HEK293 (cell line): ENCODE measurements around the gene SPEM2.

Experiments
- HIC1 ChIP-seq: fragments of 450-650 bp; formaldehyde crosslinking; IDR thresholded peaks from 2 replicates; pipeline ENCODE4 v1.5.1; 2016; ENCODE audit warnings: missing biosample characterization, missing genetic modification characterization
- HOXD13 ChIP-seq: sonication (generic); formaldehyde crosslinking; IDR thresholded peaks from 2 replicates; pipeline ENCODE4 v1.8.0; 2022; ENCODE audit warnings: missing genetic modification reagents, borderline replicate concordance
- KLF8 ChIP-seq: fragments of 450-650 bp; formaldehyde crosslinking; IDR thresholded peaks from 2 replicates; pipeline ENCODE4 v1.5.1; 2016; ENCODE audit warnings: missing biosample characterization, missing genetic modification characterization
- MEIS1 ChIP-seq: sonication (generic); formaldehyde crosslinking; IDR thresholded peaks from 2 replicates; pipeline ENCODE4 v1.8.1; 2022; ENCODE audit warnings: missing genetic modification reagents, mild to moderate bottlenecking, borderline replicate concordance
- MZF1 ChIP-seq: fragments of 450-650 bp; formaldehyde crosslinking; IDR thresholded peaks from 2 replicates; pipeline ENCODE4 v1.5.1; 2017; ENCODE audit warnings: missing biosample characterization, missing genetic modification characterization, borderline replicate concordance
- OSR2 ChIP-seq: fragments of 450-650 bp; formaldehyde crosslinking; IDR thresholded peaks from 2 replicates; pipeline ENCODE4 v1.5.1; 2016; ENCODE audit warnings: missing biosample characterization, missing genetic modification characterization
- SCRT1 ChIP-seq: fragments of 450-650 bp; formaldehyde crosslinking; IDR thresholded peaks from 2 replicates; pipeline ENCODE4 v1.5.1; 2016; ENCODE audit warnings: missing biosample characterization, missing genetic modification characterization, borderline replicate concordance
- SETDB1 ChIP-seq: IDR thresholded peaks from one replicate; pipeline ENCODE4 v1.6.1; 2017; ENCODE audit warnings: mild to moderate bottlenecking, low read length, moderate library complexity, mixed read lengths; ENCODE audit not compliant: insufficient read length
- SP2 ChIP-seq: fragments of 450-650 bp; formaldehyde crosslinking; IDR thresholded peaks from 2 replicates; pipeline ENCODE4 v1.5.1; 2016; ENCODE audit warnings: missing biosample characterization, missing genetic modification characterization
- ZBTB20 ChIP-seq: fragments of 450-650 bp; formaldehyde crosslinking; IDR thresholded peaks from 2 replicates; pipeline ENCODE4 v1.5.1; 2016; ENCODE audit warnings: missing biosample characterization, missing genetic modification characterization
- ZNF114 ChIP-seq: fragments of 450-650 bp; formaldehyde crosslinking; IDR thresholded peaks from 2 replicates; pipeline ENCODE4 v1.5.0; 2017; ENCODE audit warnings: missing biosample characterization, missing genetic modification characterization
- ZNF138 ChIP-seq: fragments of 450-650 bp; formaldehyde crosslinking; IDR thresholded peaks from 2 replicates; pipeline ENCODE4 v1.5.1; 2016; ENCODE audit warnings: missing biosample characterization, missing genetic modification characterization, borderline replicate concordance
- ZNF146 ChIP-seq: fragments of 450-650 bp; formaldehyde crosslinking; IDR thresholded peaks from 2 replicates; pipeline ENCODE4 v1.5.1; 2016; ENCODE audit warnings: missing biosample characterization, missing genetic modification characterization
- ZNF16 ChIP-seq: fragments of 450-650 bp; formaldehyde crosslinking; IDR thresholded peaks from 2 replicates; pipeline ENCODE4 v1.5.1; 2016; ENCODE audit warnings: low read depth, missing biosample characterization, missing genetic modification characterization
- ZNF23 ChIP-seq: fragments of 450-650 bp; formaldehyde crosslinking; IDR thresholded peaks from 2 replicates; pipeline ENCODE4 v1.5.1; 2016; ENCODE audit warnings: missing biosample characterization, missing genetic modification characterization, borderline replicate concordance
- ZNF24 ChIP-seq: fragments of 450-650 bp; formaldehyde crosslinking; IDR thresholded peaks from 2 replicates; pipeline ENCODE4 v1.5.1; 2016; ENCODE audit warnings: missing biosample characterization, missing genetic modification characterization
- ZNF274 ChIP-seq, 2 experiments: fragments of 200-500 bp in 1 of 2; fragments of 450-650 bp in 1 of 2; sonication (Bioruptor generic) in 1 of 2; formaldehyde crosslinking in 1 of 2; IDR thresholded peaks; 2 replicates each; pipeline versions ENCODE4 v1.5.1 to v1.6.1; 2014 to 2016; ENCODE audit warnings: borderline replicate concordance in 1 of 2, inconsistent platforms in 1 of 2, low read length in 1 of 2, missing biosample characterization in 1 of 2, missing genetic modification characterization in 1 of 2
- ZNF302 ChIP-seq: fragments of 450-650 bp; formaldehyde crosslinking; IDR thresholded peaks from 2 replicates; pipeline ENCODE4 v1.5.1; 2016; ENCODE audit warnings: missing biosample characterization, missing genetic modification characterization, low read depth
- ZNF423 ChIP-seq: fragments of 450-650 bp; formaldehyde crosslinking; IDR thresholded peaks from 2 replicates; pipeline ENCODE4 v1.5.1; 2016; ENCODE audit warnings: missing biosample characterization, missing genetic modification characterization
- ZNF449 ChIP-seq: fragments of 450-650 bp; formaldehyde crosslinking; IDR thresholded peaks from 2 replicates; pipeline ENCODE4 v1.5.1; 2017; ENCODE audit warnings: missing biosample characterization, mild to moderate bottlenecking, missing genetic modification characterization, moderate library complexity
- ZNF518A ChIP-seq: fragments of 450-650 bp; formaldehyde crosslinking; conservative IDR thresholded peaks from 2 replicates; pipeline ENCODE4 v1.5.1; 2016; ENCODE audit warnings: low read depth, missing biosample characterization, missing genetic modification characterization
- ZNF521 ChIP-seq: fragments of 450-650 bp; formaldehyde crosslinking; IDR thresholded peaks from 2 replicates; pipeline ENCODE4 v1.5.1; 2017; ENCODE audit warnings: missing biosample characterization, mild to moderate bottlenecking, missing genetic modification characterization
- ZNF623 ChIP-seq: fragments of 450-650 bp; formaldehyde crosslinking; IDR thresholded peaks from 2 replicates; pipeline ENCODE4 v1.5.1; 2016; ENCODE audit warnings: missing biosample characterization, missing genetic modification characterization
- ZNF624 ChIP-seq: fragments of 450-650 bp; formaldehyde crosslinking; IDR thresholded peaks from 2 replicates; pipeline ENCODE4 v1.5.1; 2017; ENCODE audit warnings: missing biosample characterization, missing genetic modification characterization
- ZNF629 ChIP-seq: fragments of 450-650 bp; formaldehyde crosslinking; IDR thresholded peaks from 2 replicates; pipeline ENCODE4 v1.5.1; 2017; ENCODE audit warnings: missing biosample characterization, missing genetic modification characterization
- ZNF664 ChIP-seq: fragments of 450-650 bp; formaldehyde crosslinking; IDR thresholded peaks from 2 replicates; pipeline ENCODE4 v1.5.1; 2016; ENCODE audit warnings: missing biosample characterization, missing genetic modification characterization
- ZNF707 ChIP-seq: fragments of 450-650 bp; formaldehyde crosslinking; IDR thresholded peaks from 2 replicates; pipeline ENCODE4 v1.5.1; 2016; ENCODE audit warnings: missing biosample characterization, missing genetic modification characterization
- TF ChIP-seq, protein P1 (sequence below): fragments of 450-650 bp; formaldehyde crosslinking; IDR thresholded peaks from 2 replicates; pipeline ENCODE4 v1.5.1; 2017; ENCODE audit warnings: missing biosample characterization, missing genetic modification characterization
- TF ChIP-seq, protein P2 (sequence below): fragments of 450-650 bp; formaldehyde crosslinking; IDR thresholded peaks from 2 replicates; pipeline ENCODE4; 2016; ENCODE audit warnings: missing biosample characterization, missing genetic modification characterization

The SPEM2 gene

DNA sequence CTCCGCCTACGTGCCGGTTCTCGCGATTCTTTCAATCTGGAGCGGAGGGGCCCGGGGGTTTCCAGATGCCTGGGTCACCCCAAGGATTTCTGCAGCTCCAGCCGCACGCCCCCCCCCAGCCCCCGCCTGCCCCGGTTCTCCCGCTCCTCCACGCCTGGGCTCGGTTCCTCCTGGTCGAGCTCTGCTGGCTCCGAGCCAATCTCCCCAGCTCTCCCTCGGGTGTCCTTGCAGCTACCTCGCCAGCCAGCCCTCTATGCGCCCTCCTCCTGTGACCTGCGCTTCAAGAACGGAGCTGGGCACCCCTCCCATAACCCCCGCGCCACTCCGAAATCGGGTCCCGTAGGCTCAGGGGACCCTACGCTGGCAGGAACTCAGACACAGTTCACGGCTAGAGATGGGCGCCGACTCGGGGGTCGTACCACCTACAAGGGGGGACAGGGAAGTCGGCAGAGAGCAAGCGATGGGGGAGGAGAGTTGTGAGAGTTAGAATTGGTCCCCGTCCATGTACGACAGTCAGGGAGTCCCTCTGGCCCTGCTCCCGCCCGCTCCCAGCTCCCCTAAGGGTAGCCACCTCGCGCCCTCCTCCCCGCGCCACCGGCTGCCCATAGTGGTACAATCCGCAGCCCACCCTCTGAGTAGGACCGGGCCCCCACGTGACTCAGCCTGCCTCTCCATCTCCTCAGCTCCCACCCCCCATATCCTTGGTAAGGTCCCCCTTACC, 14.9 kb downstream of the SPEM2 start (continued):
- no peak for TF ChIP-seq OSR2 (tag by site-specific recombination)
- TF ChIP-seq ZNF623, result no peak
- no peak for TF ChIP-seq MEIS1
- TF ChIP-seq ZNF138 (tag by site-specific recombination), result no peak
- TF ChIP-seq ZNF629, result peak; percentile 56
- no peak for TF ChIP-seq SETDB1
- TF ChIP-seq, protein P1, sequence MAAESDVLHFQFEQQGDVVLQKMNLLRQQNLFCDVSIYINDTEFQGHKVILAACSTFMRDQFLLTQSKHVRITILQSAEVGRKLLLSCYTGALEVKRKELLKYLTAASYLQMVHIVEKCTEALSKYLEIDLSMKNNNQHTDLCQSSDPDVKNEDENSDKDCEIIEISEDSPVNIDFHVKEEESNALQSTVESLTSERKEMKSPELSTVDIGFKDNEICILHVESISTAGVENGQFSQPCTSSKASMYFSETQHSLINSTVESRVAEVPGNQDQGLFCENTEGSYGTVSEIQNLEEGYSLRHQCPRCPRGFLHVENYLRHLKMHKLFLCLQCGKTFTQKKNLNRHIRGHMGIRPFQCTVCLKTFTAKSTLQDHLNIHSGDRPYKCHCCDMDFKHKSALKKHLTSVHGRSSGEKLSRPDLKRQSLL, result no peak
- no peak; the same call in 1 of the 2 replicates for TF ChIP-seq ZNF518A (tag by site-specific recombination)
- no peak for TF ChIP-seq ZNF302
- no peak for TF ChIP-seq MZF1 (tag by site-specific recombination)
- no peak for TF ChIP-seq ZNF274 (IDR thresholded peaks at IDR 0.05; ENCODE audit: low read length)
- TF ChIP-seq ZNF274 (tag by site-specific recombination; IDR thresholded peaks at IDR 0.05; ENCODE audit: borderline replicate concordance), result no peak
- peak; percentile 72; the same call in 1 of the 2 replicates for TF ChIP-seq ZNF24 (tag by site-specific recombination)
- no peak for TF ChIP-seq ZNF114 (tag by site-specific recombination)
- TF ChIP-seq KLF8 (tag by site-specific recombination), result peak; percentile 73
- TF ChIP-seq HOXD13, result no peak
- no peak for TF ChIP-seq ZNF23 (tag by site-specific recombination)
- TF ChIP-seq ZNF449 (tag by site-specific recombination), result 0 out of 2 replicates have a peak, but pooled peaks have one; percentile 23
- TF ChIP-seq ZBTB20 (tag by site-specific recombination), result peak; percentile 77
- TF ChIP-seq ZNF146 (tag by site-specific recombination), result no peak
- no peak for TF ChIP-seq ZNF707 (tag by site-specific recombination)
- TF ChIP-seq SP2 (tag by site-specific recombination), result peak; percentile 64
- peak; percentile 94 for TF ChIP-seq ZNF423 (tag by site-specific recombination)
- no peak for TF ChIP-seq ZNF624
- TF ChIP-seq ZNF664, result no peak
- no peak for TF ChIP-seq ZNF16 (tag by site-specific recombination)
- no peak for TF ChIP-seq ZNF521 (tag by site-specific recombination)
- TF ChIP-seq, protein P2, sequence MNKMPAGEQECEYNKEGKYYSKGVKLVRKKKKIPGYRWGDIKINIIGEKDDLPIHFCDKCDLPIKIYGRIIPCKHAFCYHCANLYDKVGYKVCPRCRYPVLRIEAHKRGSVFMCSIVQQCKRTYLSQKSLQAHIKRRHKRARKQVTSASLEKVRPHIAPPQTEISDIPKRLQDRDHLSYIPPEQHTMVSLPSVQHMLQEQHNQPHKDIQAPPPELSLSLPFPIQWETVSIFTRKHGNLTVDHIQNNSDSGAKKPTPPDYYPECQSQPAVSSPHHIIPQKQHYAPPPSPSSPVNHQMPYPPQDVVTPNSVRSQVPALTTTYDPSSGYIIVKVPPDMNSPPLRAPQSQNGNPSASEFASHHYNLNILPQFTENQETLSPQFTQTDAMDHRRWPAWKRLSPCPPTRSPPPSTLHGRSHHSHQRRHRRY (tag by site-specific recombination), result no peak
- no peak for TF ChIP-seq SCRT1 (tag by site-specific recombination)
- peak; percentile 75 for TF ChIP-seq HIC1 (tag by site-specific recombination)
